Thoracic aorta (tissue), 2 donors: ENCODE measurements around the gene VWA3B. TPM values are rescaled to one million over a fixed set of nuclear protein-coding genes. Genes with fewer than 3 reads are reported as not detected.

ENCODE experiments used
- ATAC-seq: fragments of 150-250 bp; one replicate; pipeline ENCODE4 v1.8.0; 2017; ENCODE audit warnings: low read depth; ENCODE audit not compliant: insufficient number of reproducible peaks, low FRiP score
- DNase-seq: peaks from one replicate; pipeline ENCODE4 v3.0.0-alpha.2; 2020; ENCODE audit warnings: low spot score
- H3K27ac ChIP-seq, 2 donors: fragments of 200-600 bp; sonication (generic); 1 replicate in 1 of 2; 2 replicates in 1 of 2; pipeline ENCODE4 v1.5.1; 2016; ENCODE audit warnings: mild to moderate bottlenecking in 2 of 2, moderate library complexity in 2 of 2
- H3K27me3 ChIP-seq: fragments of 200-600 bp; sonication (generic); replicated peaks from 2 replicates; pipeline ENCODE4 v1.6.0; 2016; ENCODE audit warnings: mild to moderate bottlenecking; ENCODE audit not compliant: insufficient read depth
- H3K36me3 ChIP-seq: fragments of 200-600 bp; sonication (generic); one replicate; pipeline ENCODE4 v1.5.1; 2016
- H3K4me1 ChIP-seq, 2 donors: fragments of 200-600 bp; sonication (generic); 1 replicate in 1 of 2; 2 replicates in 1 of 2; pipeline versions ENCODE4 v1.5.1 to v1.6.0; 2016; ENCODE audit warnings: low read depth in 2 of 2, mild to moderate bottlenecking in 1 of 2; ENCODE audit not compliant: control insufficient read depth in 1 of 2
- H3K4me3 ChIP-seq: fragments of 200-600 bp; sonication (generic); 2 replicates; pipeline ENCODE4 v1.5.1; 2016; ENCODE audit warnings: mild to moderate bottlenecking
- H3K9me3 ChIP-seq: fragments of 200-600 bp; sonication (generic); 2 replicates; pipeline ENCODE4 v1.5.1; 2016
- CTCF ChIP-seq: fragments of 200-600 bp; sonication (generic); IDR thresholded peaks from one replicate; pipeline ENCODE4 v1.5.1; 2019; ENCODE audit warnings: antibody characterized with exemption
- total RNA-seq, 2 donors: library from RNA; depleted of rRNA; stranded (reverse); fragments of >200 nt; gene quantifications; one replicate each; pipeline versions ENCODE4 v1.1.0 to v1.2.3, GENCODE V29; 2016

VWA3B gene
- total RNA-seq, 2 donors from 2014 or later = 0.27 TPM; not detected in 1

- no peak for ATAC-seq
- TF ChIP-seq CTCF = no peak
- no peak overlapping the region for H3K27ac ChIP-seq
Measured at GRCh38 chr2:98241592-98241991, 154.6 kb downstream of the VWA3B start.

GRCh38 chr2:98242003-98242402, 155.0 kb downstream of the VWA3B start:
- H3K9me3 ChIP-seq = peaks cover under 1% of the 10 kb centered on the region
- no peaks in the 10 kb centered on the region for H3K4me1 ChIP-seq
- H3K27me3 ChIP-seq = no peaks in the 10 kb centered on the region
- no peak for DNase-seq
- H3K4me3 ChIP-seq = no peak overlapping the region
- no peak overlapping the region for H3K27ac ChIP-seq
- TF ChIP-seq CTCF = no peak
- no peak for ATAC-seq
- no peaks in the 10 kb centered on the region for H3K36me3 ChIP-seq

More at GRCh38 chr2:98241592-98241991, 154.6 kb downstream of the VWA3B start:
- no peaks in the 10 kb centered on the region for H3K9me3 ChIP-seq
- no peak overlapping the region for H3K4me3 ChIP-seq
- no peaks in the 10 kb centered on the region for H3K36me3 ChIP-seq
- H3K4me1 ChIP-seq = no peaks in the 10 kb centered on the region
- H3K27me3 ChIP-seq = no peaks in the 10 kb centered on the region
- DNase-seq = no peak

- DNase-seq (no peak), ATAC-seq (no peak)
- Histone ChIP-seq H3K36me3 (no peaks in the 10 kb centered on the region), H3K4me1 (no peaks in the 10 kb centered on the region), H3K27me3 (no peaks in the 10 kb centered on the region), H3K4me3 (no peak overlapping the region), H3K27ac (no peak overlapping the region), H3K9me3 (peaks cover 6% of the 10 kb centered on the region)
- no peak for TF ChIP-seq CTCF
Measured at GRCh38 chr2:98245491-98245890, 158.5 kb downstream of the VWA3B start.

GRCh38 chr2:98247383-98247782, 160.4 kb downstream of the VWA3B start:
- DNase-seq = no peak
- ATAC-seq = no peak
- TF ChIP-seq CTCF = no peak
- Histone ChIP-seq H3K27me3 (no peaks in the 10 kb centered on the region), H3K36me3 (no peaks in the 10 kb centered on the region), H3K4me3 (no peak overlapping the region), H3K9me3 (peaks cover 6% of the 10 kb centered on the region), H3K27ac (no peak overlapping the region), H3K4me1 (no peaks in the 10 kb centered on the region)

DNA sequence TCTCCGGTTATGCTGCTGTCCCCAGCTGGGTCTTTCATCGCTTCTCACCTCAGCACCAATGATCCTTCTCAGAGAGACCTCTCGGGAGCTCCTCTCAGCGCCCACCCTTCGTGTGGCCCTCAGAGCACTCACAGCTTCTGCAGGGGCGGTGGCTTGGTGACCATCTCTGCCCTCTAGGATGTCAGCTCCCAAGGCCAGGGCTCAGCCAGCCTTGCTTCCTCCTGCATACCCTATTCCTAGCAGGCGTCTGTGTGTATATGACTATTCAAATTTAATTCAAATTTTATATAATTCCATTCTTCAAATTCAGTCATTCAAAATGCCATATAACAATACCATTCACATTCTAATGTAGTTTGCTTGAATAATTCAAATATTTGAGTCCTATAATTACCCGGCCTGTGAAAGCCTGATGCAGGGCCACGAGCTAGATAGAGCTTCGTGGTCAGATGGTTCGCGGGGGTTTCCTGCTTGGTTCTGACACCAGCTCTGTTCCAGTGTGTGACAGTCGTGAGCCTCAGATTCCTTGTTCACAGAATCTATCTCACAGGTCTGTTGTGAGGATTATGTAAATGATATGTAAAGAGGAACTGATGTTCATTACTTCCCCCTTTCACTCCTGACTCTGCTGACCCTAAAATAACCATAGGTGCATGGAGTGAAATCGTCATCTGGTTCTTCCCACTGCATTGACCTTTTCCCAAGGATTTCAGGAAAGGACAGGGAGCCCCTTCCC, 165.2 kb downstream of the VWA3B start:
- ATAC-seq = no peak
- peaks cover 8 to 12% of the 10 kb centered on the region in 2 donors for H3K4me1 ChIP-seq
- no peak for DNase-seq
- no peaks in the 10 kb centered on the region for H3K27me3 ChIP-seq
- no peak overlapping the region for H3K4me3 ChIP-seq
- no peaks in the 10 kb centered on the region for H3K36me3 ChIP-seq
- H3K27ac ChIP-seq = no peak overlapping the region
- H3K9me3 ChIP-seq = peaks cover 3% of the 10 kb centered on the region
- TF ChIP-seq CTCF = no peak
